SK-N-SH (cell line): ENCODE data around the gene SLAMF1.

Experiments used
- EP300 ChIP-seq, 2 experiments: IDR thresholded peaks; 2 replicates each; pipeline versions ENCODE4 v1.4.0 to v1.6.1; 2012; ENCODE audit warnings: borderline replicate concordance in 1 of 2, low read depth in 1 of 2, low read length in 1 of 2
- FOXM1 ChIP-seq: IDR thresholded peaks from 2 replicates; pipeline ENCODE4 v1.4.0; 2012; ENCODE audit warnings: low read depth, mild to moderate bottlenecking
- MAX ChIP-seq: IDR thresholded peaks from 2 replicates; pipeline ENCODE4 v1.4.0; 2012; ENCODE audit warnings: low read depth
- POLR2AphosphoS5 ChIP-seq: IDR thresholded peaks from 2 replicates; pipeline ENCODE4 v1.6.1; 2012; ENCODE audit warnings: low read depth, low read length
- RAD21 ChIP-seq: IDR thresholded peaks from 2 replicates; pipeline ENCODE4 v1.6.1; 2012; ENCODE audit warnings: mild to moderate bottlenecking, low read length
- REST ChIP-seq: IDR thresholded peaks from 2 replicates; pipeline ENCODE4 v1.6.1; 2012; ENCODE audit warnings: mild to moderate bottlenecking, low read depth, low read length, moderate library complexity
- SIN3A ChIP-seq: IDR thresholded peaks from 2 replicates; pipeline ENCODE4 v1.6.1; 2012; ENCODE audit warnings: low read depth, mild to moderate bottlenecking, low read length, moderate library complexity, borderline replicate concordance
- TF ChIP-seq, protein P1 (sequence below): fragments of 200-600 bp; sonication (generic); IDR thresholded peaks from 2 replicates; pipeline ENCODE4 v1.6.1; 2017; ENCODE audit warnings: antibody characterized with exemption, mild to moderate bottlenecking, moderate library complexity
- TF ChIP-seq, protein P2 (sequence below): fragments of 150-350 bp; IDR thresholded peaks from 2 replicates; pipeline ENCODE4 v1.6.1; 2017; ENCODE audit warnings: antibody characterized with exemption, low read length, low read depth, borderline replicate concordance
- TF ChIP-seq, protein P3 (sequence below): IDR thresholded peaks from 2 replicates; pipeline ENCODE4 v1.4.0; 2012; ENCODE audit warnings: low read depth, borderline replicate concordance

- TF ChIP-seq, protein P1, sequence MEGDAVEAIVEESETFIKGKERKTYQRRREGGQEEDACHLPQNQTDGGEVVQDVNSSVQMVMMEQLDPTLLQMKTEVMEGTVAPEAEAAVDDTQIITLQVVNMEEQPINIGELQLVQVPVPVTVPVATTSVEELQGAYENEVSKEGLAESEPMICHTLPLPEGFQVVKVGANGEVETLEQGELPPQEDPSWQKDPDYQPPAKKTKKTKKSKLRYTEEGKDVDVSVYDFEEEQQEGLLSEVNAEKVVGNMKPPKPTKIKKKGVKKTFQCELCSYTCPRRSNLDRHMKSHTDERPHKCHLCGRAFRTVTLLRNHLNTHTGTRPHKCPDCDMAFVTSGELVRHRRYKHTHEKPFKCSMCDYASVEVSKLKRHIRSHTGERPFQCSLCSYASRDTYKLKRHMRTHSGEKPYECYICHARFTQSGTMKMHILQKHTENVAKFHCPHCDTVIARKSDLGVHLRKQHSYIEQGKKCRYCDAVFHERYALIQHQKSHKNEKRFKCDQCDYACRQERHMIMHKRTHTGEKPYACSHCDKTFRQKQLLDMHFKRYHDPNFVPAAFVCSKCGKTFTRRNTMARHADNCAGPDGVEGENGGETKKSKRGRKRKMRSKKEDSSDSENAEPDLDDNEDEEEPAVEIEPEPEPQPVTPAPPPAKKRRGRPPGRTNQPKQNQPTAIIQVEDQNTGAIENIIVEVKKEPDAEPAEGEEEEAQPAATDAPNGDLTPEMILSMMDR = no peak
- TF ChIP-seq EP300 (IDR thresholded peaks at IDR 0.05; ENCODE audit: borderline replicate concordance in 1 of 2, low read depth in 1 of 2, low read length in 1 of 2) = no peak
- TF ChIP-seq FOXM1 = no peak
- TF ChIP-seq POLR2AphosphoS5 = no peak
- TF ChIP-seq, protein P2, sequence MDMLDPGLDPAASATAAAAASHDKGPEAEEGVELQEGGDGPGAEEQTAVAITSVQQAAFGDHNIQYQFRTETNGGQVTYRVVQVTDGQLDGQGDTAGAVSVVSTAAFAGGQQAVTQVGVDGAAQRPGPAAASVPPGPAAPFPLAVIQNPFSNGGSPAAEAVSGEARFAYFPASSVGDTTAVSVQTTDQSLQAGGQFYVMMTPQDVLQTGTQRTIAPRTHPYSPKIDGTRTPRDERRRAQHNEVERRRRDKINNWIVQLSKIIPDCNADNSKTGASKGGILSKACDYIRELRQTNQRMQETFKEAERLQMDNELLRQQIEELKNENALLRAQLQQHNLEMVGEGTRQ = no peak
- no peak for TF ChIP-seq REST
- TF ChIP-seq SIN3A = no peak
- no peak for TF ChIP-seq MAX
- TF ChIP-seq RAD21 = no peak
- TF ChIP-seq, protein P3, sequence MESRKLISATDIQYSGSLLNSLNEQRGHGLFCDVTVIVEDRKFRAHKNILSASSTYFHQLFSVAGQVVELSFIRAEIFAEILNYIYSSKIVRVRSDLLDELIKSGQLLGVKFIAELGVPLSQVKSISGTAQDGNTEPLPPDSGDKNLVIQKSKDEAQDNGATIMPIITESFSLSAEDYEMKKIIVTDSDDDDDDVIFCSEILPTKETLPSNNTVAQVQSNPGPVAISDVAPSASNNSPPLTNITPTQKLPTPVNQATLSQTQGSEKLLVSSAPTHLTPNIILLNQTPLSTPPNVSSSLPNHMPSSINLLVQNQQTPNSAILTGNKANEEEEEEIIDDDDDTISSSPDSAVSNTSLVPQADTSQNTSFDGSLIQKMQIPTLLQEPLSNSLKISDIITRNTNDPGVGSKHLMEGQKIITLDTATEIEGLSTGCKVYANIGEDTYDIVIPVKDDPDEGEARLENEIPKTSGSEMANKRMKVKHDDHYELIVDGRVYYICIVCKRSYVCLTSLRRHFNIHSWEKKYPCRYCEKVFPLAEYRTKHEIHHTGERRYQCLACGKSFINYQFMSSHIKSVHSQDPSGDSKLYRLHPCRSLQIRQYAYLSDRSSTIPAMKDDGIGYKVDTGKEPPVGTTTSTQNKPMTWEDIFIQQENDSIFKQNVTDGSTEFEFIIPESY = no peak
Measured at GRCh38 chr1:160651433-160652064, 4.7 kb upstream of the SLAMF1 start.
